OCI-LY1 (cell line): Measurements from ENCODE around the gene CYB561A3.

Experiments
- H2AFZ ChIP-seq: fragments of 200-600 bp; sonication (generic), shearing (Covaris generic); 2 replicates; pipeline ENCODE4 v1.6.0; 2014; ENCODE audit warnings: antibody characterized with exemption, mild to moderate bottlenecking, low read length
- H3F3A ChIP-seq: fragments of 200-600 bp; sonication (generic), shearing (Covaris generic); 2 replicates; pipeline ENCODE4 v1.6.0; 2014; ENCODE audit warnings: mild to moderate bottlenecking, antibody characterized with exemption, low read length, moderate library complexity; ENCODE audit not compliant: insufficient read depth
- H3K27ac ChIP-seq: fragments of 200-600 bp; sonication (generic); 2 replicates; pipeline ENCODE4 v1.5.1; 2014; ENCODE audit warnings: low read length, mixed run types, mild to moderate bottlenecking, low read depth; ENCODE audit not compliant: poor library complexity, severe bottlenecking
- H3K27me3 ChIP-seq: fragments of 200-600 bp; sonication (generic); 2 replicates; pipeline ENCODE4 v1.6.0; 2014; ENCODE audit warnings: antibody characterized with exemption, mild to moderate bottlenecking, low read length, moderate library complexity; ENCODE audit not compliant: insufficient read depth
- H3K36me3 ChIP-seq: fragments of 200-600 bp; sonication (generic); 2 replicates; pipeline ENCODE4 v1.6.1; 2014; ENCODE audit warnings: mild to moderate bottlenecking, antibody characterized with exemption, low read length, moderate library complexity, mixed read lengths; ENCODE audit not compliant: insufficient read depth
- H3K4me1 ChIP-seq: fragments of 200-600 bp; sonication (generic); 2 replicates; pipeline ENCODE4 v1.5.1; 2014; ENCODE audit warnings: mild to moderate bottlenecking, low read length, moderate library complexity; ENCODE audit not compliant: insufficient read depth, severe bottlenecking
- H3K4me2 ChIP-seq: fragments of 200-600 bp; sonication (generic), shearing (Covaris generic); 2 replicates; pipeline ENCODE4 v1.6.1; 2014; ENCODE audit warnings: low read length
- H3K4me3 ChIP-seq: fragments of 200-600 bp; sonication (generic); 2 replicates; pipeline ENCODE4 v1.5.1; 2014; ENCODE audit warnings: low read length, low read depth, mild to moderate bottlenecking, mixed read lengths; ENCODE audit not compliant: poor library complexity, severe bottlenecking
- H3K79me2 ChIP-seq: fragments of 200-600 bp; shearing (Covaris generic); 2 replicates; pipeline ENCODE4 v1.6.1; 2016; ENCODE audit warnings: mixed run types, low read length, mixed read lengths; ENCODE audit not compliant: insufficient read depth
- H3K9ac ChIP-seq: fragments of 200-600 bp; sonication (generic), shearing (Covaris generic); 2 replicates; pipeline ENCODE4 v1.6.1; 2014; ENCODE audit warnings: mild to moderate bottlenecking, low read length, mixed read lengths
- H3K9me2 ChIP-seq: fragments of 200-600 bp; sonication (generic), shearing (Covaris generic); 2 replicates; pipeline ENCODE4 v1.6.1; 2014; ENCODE audit warnings: low read depth, mild to moderate bottlenecking, low read length, mixed read lengths
- H3K9me3 ChIP-seq: fragments of 200-600 bp; shearing (Covaris generic); 2 replicates; pipeline ENCODE4 v1.6.1; 2014; ENCODE audit warnings: low read length, mixed read lengths
- H4K20me1 ChIP-seq: fragments of 200-600 bp; sonication (generic), shearing (Covaris generic); 2 replicates; pipeline ENCODE4 v1.6.0; 2016; ENCODE audit warnings: mild to moderate bottlenecking, low read length; ENCODE audit not compliant: insufficient read depth
- EZH2 ChIP-seq: fragments of 200-600 bp; sonication (generic), shearing (Covaris generic); IDR thresholded peaks from 2 replicates; pipeline ENCODE4 v1.8.0; 2017; ENCODE audit warnings: borderline replicate concordance, mixed run types, mild to moderate bottlenecking, antibody characterized with exemption, low read length, moderate library complexity, mixed read lengths
- TF ChIP-seq, protein P1 (sequence below): fragments of 200-600 bp; sonication (generic), shearing (Covaris generic); IDR thresholded peaks from 2 replicates; pipeline ENCODE4 v1.5.1; 2017; ENCODE audit warnings: mild to moderate bottlenecking, antibody characterized with exemption, low read length, moderate library complexity, mixed read lengths

CYB561A3 gene

DNA sequence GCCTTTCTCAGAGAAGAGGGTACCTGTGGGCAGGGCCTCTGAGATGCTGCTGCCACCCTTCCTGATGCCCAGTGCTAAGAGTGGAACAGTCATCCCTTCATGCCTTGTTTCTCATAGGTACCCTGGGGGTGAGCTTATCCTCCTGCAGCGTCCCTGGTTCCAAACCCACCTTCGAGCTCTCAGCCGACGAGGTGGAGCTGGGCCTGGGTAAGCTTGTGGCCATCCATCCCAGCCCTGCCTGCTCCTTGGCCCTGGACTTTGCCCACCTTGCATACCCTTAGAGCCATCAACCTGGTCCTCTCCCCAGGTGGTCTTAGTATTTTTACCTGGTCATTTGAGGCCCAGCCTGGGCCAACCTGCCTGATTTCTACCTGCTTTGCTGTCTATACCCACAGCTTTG lies 20.0 kb downstream of the CYB561A3 start:
- H3F3A ChIP-seq, result no peaks in the 10 kb centered on the region; the same call in 1 of the 2 replicates
- no peak overlapping the region for H3K4me3 ChIP-seq
- H3K9ac ChIP-seq, result no peak overlapping the region
- no peak overlapping the region for H3K4me2 ChIP-seq
- H3K79me2 ChIP-seq, result no peaks in the 10 kb centered on the region
- no peak overlapping the region for H3K27ac ChIP-seq
- H2AFZ ChIP-seq, result no peak overlapping the region
- peaks cover 1% of the 10 kb centered on the region for H3K4me1 ChIP-seq
- H3K36me3 ChIP-seq, result peaks cover 53% of the 10 kb centered on the region
- H3K9me3 ChIP-seq, result no peaks in the 10 kb centered on the region
- no peaks in the 10 kb centered on the region for H4K20me1 ChIP-seq
- no peaks in the 10 kb centered on the region for H3K27me3 ChIP-seq
- no peaks in the 10 kb centered on the region for H3K9me2 ChIP-seq
- TF ChIP-seq, protein P1, sequence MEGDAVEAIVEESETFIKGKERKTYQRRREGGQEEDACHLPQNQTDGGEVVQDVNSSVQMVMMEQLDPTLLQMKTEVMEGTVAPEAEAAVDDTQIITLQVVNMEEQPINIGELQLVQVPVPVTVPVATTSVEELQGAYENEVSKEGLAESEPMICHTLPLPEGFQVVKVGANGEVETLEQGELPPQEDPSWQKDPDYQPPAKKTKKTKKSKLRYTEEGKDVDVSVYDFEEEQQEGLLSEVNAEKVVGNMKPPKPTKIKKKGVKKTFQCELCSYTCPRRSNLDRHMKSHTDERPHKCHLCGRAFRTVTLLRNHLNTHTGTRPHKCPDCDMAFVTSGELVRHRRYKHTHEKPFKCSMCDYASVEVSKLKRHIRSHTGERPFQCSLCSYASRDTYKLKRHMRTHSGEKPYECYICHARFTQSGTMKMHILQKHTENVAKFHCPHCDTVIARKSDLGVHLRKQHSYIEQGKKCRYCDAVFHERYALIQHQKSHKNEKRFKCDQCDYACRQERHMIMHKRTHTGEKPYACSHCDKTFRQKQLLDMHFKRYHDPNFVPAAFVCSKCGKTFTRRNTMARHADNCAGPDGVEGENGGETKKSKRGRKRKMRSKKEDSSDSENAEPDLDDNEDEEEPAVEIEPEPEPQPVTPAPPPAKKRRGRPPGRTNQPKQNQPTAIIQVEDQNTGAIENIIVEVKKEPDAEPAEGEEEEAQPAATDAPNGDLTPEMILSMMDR, result no peak
- no peak for TF ChIP-seq EZH2

DNA sequence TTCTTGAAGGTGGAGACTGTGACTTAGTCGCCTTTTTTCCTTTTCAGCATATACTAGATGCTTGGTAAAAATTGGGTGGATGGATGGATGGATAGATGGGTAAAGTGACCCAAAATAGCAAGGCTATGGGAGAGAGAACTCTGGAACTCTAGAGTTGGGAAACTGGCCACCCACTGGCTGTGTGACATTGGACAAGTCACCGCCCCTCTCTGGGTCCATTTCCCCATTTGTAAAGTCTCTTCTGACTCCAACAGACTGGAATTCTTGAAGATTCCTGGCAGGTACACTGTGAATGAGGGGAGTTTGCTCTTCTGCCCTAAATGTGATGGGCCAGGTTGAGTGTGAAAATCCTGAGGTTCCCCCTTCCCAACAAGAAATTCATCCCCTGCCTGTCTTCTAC lies 20.7 kb downstream of the CYB561A3 start:
- H3K27ac ChIP-seq, result no peak overlapping the region
- no peak overlapping the region for H3K4me2 ChIP-seq
- H3K9ac ChIP-seq, result no peak overlapping the region

DNA sequence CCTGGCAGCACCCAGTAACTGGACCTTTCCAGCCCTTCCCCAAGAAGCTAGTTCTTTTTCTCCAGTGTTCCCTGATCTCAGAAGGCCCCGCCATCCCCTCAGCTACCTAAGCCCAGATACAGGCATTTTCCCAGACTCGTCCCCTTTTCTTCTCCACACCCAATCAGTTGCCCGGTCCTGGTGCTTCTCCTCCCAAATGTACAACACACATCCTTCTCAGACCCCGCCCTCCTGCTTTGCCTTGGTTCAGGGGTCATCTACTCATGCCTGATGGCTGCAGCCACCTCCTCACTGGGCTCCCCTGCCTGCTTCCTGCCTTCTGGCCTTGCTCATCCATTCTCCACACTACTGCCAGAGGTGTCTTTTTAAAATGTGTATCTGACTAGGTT lies 22.2 kb downstream of the CYB561A3 start:
- Histone ChIP-seq H3K36me3 (peaks cover 35% of the 10 kb centered on the region), H3K4me1 (peaks cover 24% of the 10 kb centered on the region), H3K9ac (no peak overlapping the region), H3K9me3 (no peaks in the 10 kb centered on the region), H3K27me3 (no peaks in the 10 kb centered on the region), H3K4me3 (no peak overlapping the region), H3K27ac (no peak overlapping the region), H2AFZ (no peak overlapping the region), H3F3A (no peaks in the 10 kb centered on the region; the same call in 1 of the 2 replicates), H4K20me1 (no peaks in the 10 kb centered on the region), H3K4me2 (no peak overlapping the region), H3K9me2 (no peaks in the 10 kb centered on the region), H3K79me2 (no peaks in the 10 kb centered on the region)
- TF ChIP-seq, protein P1, result no peak

More for the DNA sequence above, 20.7 kb downstream of the CYB561A3 start:
- no peak for TF ChIP-seq EZH2
- TF ChIP-seq, protein P1, result no peak
- H3K9me3 ChIP-seq, result no peaks in the 10 kb centered on the region
- H3F3A ChIP-seq, result no peaks in the 10 kb centered on the region; the same call in 1 of the 2 replicates
- H3K4me3 ChIP-seq, result no peak overlapping the region
- H4K20me1 ChIP-seq, result no peaks in the 10 kb centered on the region
- no peaks in the 10 kb centered on the region for H3K79me2 ChIP-seq
- peaks cover 9% of the 10 kb centered on the region for H3K4me1 ChIP-seq
- H3K9me2 ChIP-seq, result no peaks in the 10 kb centered on the region
- H3K27me3 ChIP-seq, result no peaks in the 10 kb centered on the region
- peaks cover 46% of the 10 kb centered on the region for H3K36me3 ChIP-seq
- no peak overlapping the region for H2AFZ ChIP-seq
